Sigmoid colon (tissue), 7 donors: ENCODE measurements around the gene KCTD3. TPM values are rescaled to one million over a fixed set of nuclear protein-coding genes. Genes with fewer than 3 reads are reported as not detected.

Experiments
- DNase-seq: peaks from one replicate; pipeline ENCODE4 v3.0.0-alpha.2; 2019
- H3K27ac ChIP-seq, 4 donors: fragments of 200-600 bp; sonication (generic); one replicate each; pipeline ENCODE4 v1.5.1; 2016 to 2019; ENCODE audit warnings: mild to moderate bottlenecking in 1 of 4
- H3K27me3 ChIP-seq, 3 donors: fragments of 200-600 bp; sonication (generic); one replicate each; pipeline ENCODE4 v1.5.1; 2019; ENCODE audit warnings: mild to moderate bottlenecking in 1 of 3
- H3K36me3 ChIP-seq, 4 donors: fragments of 200-600 bp; sonication (generic); one replicate each; pipeline ENCODE4 v1.5.1; 2016 to 2019
- H3K4me1 ChIP-seq, 4 donors: fragments of 200-600 bp; sonication (generic); one replicate each; pipeline ENCODE4 v1.5.1; 2017 to 2019
- H3K4me3 ChIP-seq, 4 donors: fragments of 200-600 bp; sonication (generic); one replicate each; pipeline ENCODE4 v1.5.1; 2017 to 2019; ENCODE audit warnings: mild to moderate bottlenecking in 2 of 4, moderate library complexity in 1 of 4
- H3K9me3 ChIP-seq, 4 donors: fragments of 200-600 bp in 3 of 4; sonication (generic) in 3 of 4; one replicate each; pipeline versions ENCODE4 v1.5.1 to v1.6.1; 2013 to 2019
- CTCF ChIP-seq, 4 experiments: fragments of 450-650 bp in 3 of 4; fragments of 200-600 bp in 1 of 4; IDR thresholded peaks; one replicate each; pipeline ENCODE4 v1.5.1; 2016 to 2019; ENCODE audit warnings: antibody characterized with exemption in 4 of 4, mild to moderate bottlenecking in 3 of 4, moderate library complexity in 2 of 4
- EP300 ChIP-seq, 4 donors: sonication (generic); formaldehyde crosslinking; IDR thresholded peaks; one replicate each; pipeline ENCODE4 v1.6.1; 2017; ENCODE audit warnings: antibody characterized with exemption in 4 of 4
- POLR2A ChIP-seq, 2 donors: fragments of 450-650 bp; IDR thresholded peaks; one replicate each; pipeline ENCODE4 v1.6.1; 2016; ENCODE audit warnings: antibody characterized with exemption in 2 of 2, mild to moderate bottlenecking in 2 of 2, moderate library complexity in 2 of 2
- POLR2AphosphoS5 ChIP-seq, 4 donors: sonication (generic); formaldehyde crosslinking; IDR thresholded peaks; one replicate each; pipeline ENCODE4 v1.6.1; 2017; ENCODE audit warnings: antibody characterized with exemption in 4 of 4
- whole genome bisulfite sequencing, 2 donors: extraction: QIAGEN DNeasy Blood & Tissue Kit; methylation state at CpG; one replicate each; pipeline ENCODE4 v1.1.7; 2013; 5-methylcytosine and 5-hydroxymethylcytosine counted together
- intact Hi-C: fragments of 100-400 bp; cut with DNase I; formaldehyde crosslinking; loops from one replicate; pipeline ENCODE4 v1.15.1; 2023
- polyA plus RNA-seq, 3 donors: library from polyadenylated mRNA; stranded (reverse); fragments of 200-250 nt; gene quantifications; one replicate each; pipeline ENCODE4 v1.2.3, GENCODE V29; 2013
- total RNA-seq, 4 donors: library from RNA; depleted of rRNA; stranded (reverse); fragments of >200 nt; gene quantifications; one replicate each; pipeline ENCODE4 v1.1.0, GENCODE V29; 2016
- donor health status: healthy with polysubstance abuse.
- donor health status: Bipolar disorder and iron deficiency.
- donor health status: healthy.

Gene KCTD3
- total and polyA plus RNA-seq, 7 donors, result 17.6 to 136 (median 93.0) TPM

GRCh38 chr1:215554865-215555264 lies 12.2 kb upstream of the KCTD3 start:
- H3K27me3 ChIP-seq, result no peaks in the 10 kb centered on the region
- intact Hi-C loops, result no loop called here
- 96 to 97% methylated on average over 1 of the region's 1 CpG for WGBS, 2 donors

GRCh38 chr1:215555531-215555930 lies 11.6 kb upstream of the KCTD3 start:
- no peak for DNase-seq
- intact Hi-C loops, result no loop called here
- no peaks in the 10 kb centered on the region for H3K36me3 ChIP-seq
- H3K9me3 ChIP-seq, result no peaks in the 10 kb centered on the region
- TF ChIP-seq POLR2AphosphoS5 (IDR thresholded peaks at IDR 0.05) (no peak), EP300 (IDR thresholded peaks at IDR 0.05) (no peak), POLR2A (IDR thresholded peaks at IDR 0.05) (no peak), CTCF (IDR thresholded peaks at IDR 0.05) (no peak)
- no peaks in the 10 kb centered on the region for H3K27me3 ChIP-seq
- WGBS, 2 donors, result 62 to 81% methylated on average over 1 of the region's 1 CpG
- no peak overlapping the region for H3K4me3 ChIP-seq
- no peak overlapping the region for H3K27ac ChIP-seq
- no peaks in the 10 kb centered on the region for H3K4me1 ChIP-seq

More at GRCh38 chr1:215554865-215555264, 12.2 kb upstream of the KCTD3 start:
- H3K36me3 ChIP-seq, result no peaks in the 10 kb centered on the region
- no peaks in the 10 kb centered on the region for H3K9me3 ChIP-seq
- H3K4me1 ChIP-seq, result no peaks in the 10 kb centered on the region
- DNase-seq, result no peak
- TF ChIP-seq POLR2AphosphoS5 (IDR thresholded peaks at IDR 0.05) (no peak), EP300 (IDR thresholded peaks at IDR 0.05) (no peak)
- H3K27ac ChIP-seq, result no peak overlapping the region
- no peak overlapping the region for H3K4me3 ChIP-seq

GRCh38 chr1:215556996-215557395 lies 10.1 kb upstream of the KCTD3 start:
- no peaks in the 10 kb centered on the region for H3K36me3 ChIP-seq
- no peaks in the 10 kb centered on the region for H3K4me1 ChIP-seq
- no peaks in the 10 kb centered on the region for H3K9me3 ChIP-seq
- H3K4me3 ChIP-seq, result no peak overlapping the region
- DNase-seq, result no peak
- no peak overlapping the region for H3K27ac ChIP-seq
- intact Hi-C loops, result no loop called here
- TF ChIP-seq POLR2AphosphoS5 (IDR thresholded peaks at IDR 0.05) (no peak), EP300 (IDR thresholded peaks at IDR 0.05) (no peak), CTCF (IDR thresholded peaks at IDR 0.05) (no peak), POLR2A (IDR thresholded peaks at IDR 0.05) (no peak)
- H3K27me3 ChIP-seq, result no peaks in the 10 kb centered on the region
- WGBS, 2 donors, result 82 to 94% methylated on average over 2 of the region's 2 CpGs

- intact Hi-C loops, result no loop called here
- Histone ChIP-seq H3K9me3 (no peaks in the 10 kb centered on the region), H3K27me3 (no peaks in the 10 kb centered on the region), H3K4me3 (no peak overlapping the region), H3K27ac (no peak overlapping the region), H3K36me3 (no peaks in the 10 kb centered on the region), H3K4me1 (no peaks in the 10 kb centered on the region)
- 90 to 97% methylated on average over 1 of the region's 1 CpG for WGBS, 2 donors
- TF ChIP-seq CTCF (IDR thresholded peaks at IDR 0.05), result no peak
- DNase-seq, result no peak
These were observed 9.6 kb upstream of the KCTD3 start for GRCh38 chr1:215557504-215557903.

GRCh38 chr1:215557992-215558626 lies 9.0 kb upstream of the KCTD3 start:
- TF ChIP-seq CTCF (IDR thresholded peaks at IDR 0.05), result no peak
- TF ChIP-seq POLR2AphosphoS5 (IDR thresholded peaks at IDR 0.05), result no peak
- TF ChIP-seq EP300 (IDR thresholded peaks at IDR 0.05), result no peak
- no peak for TF ChIP-seq POLR2A (IDR thresholded peaks at IDR 0.05)
- Histone ChIP-seq H3K4me3 (no peak overlapping the region), H3K36me3 (no peaks in the 10 kb centered on the region), H3K27ac (no peak overlapping the region), H3K27me3 (no peaks in the 10 kb centered on the region), H3K9me3 (no peaks in the 10 kb centered on the region), H3K4me1 (no peaks in the 10 kb centered on the region)
- intact Hi-C loops, result no loop called here
- no peak for DNase-seq
- 56 to 80% methylated on average over 4 of the region's 4 CpGs for WGBS, 2 donors
